ENCODE data around the gene SYTL1.
A peak's percentile ranks its signal among the peaks of the same experiment; 100 is the strongest.

The SYTL1 gene

GRCh38 chr1:27366411-27367159 lies 24.8 kb downstream of the SYTL1 start, which contains the start of gene MAP3K6:
Gene MAP3K6 (minus strand): TSS chr1:27366961. CDS start chr1:27366597, 364 bp downstream.
- peak; percentile 82 for DNase-seq (ENCODE audit: low read depth)

GRCh38 chr1:27367160-27367650 lies 25.4 kb downstream of the SYTL1 start:
- peak overlapping the region; percentile 53 for H3K4me3 ChIP-seq (ENCODE audit: control insufficient read depth, low read depth, low read length)
- DNase-seq (ENCODE audit: low read depth): no peak
- TF ChIP-seq, protein P1, sequence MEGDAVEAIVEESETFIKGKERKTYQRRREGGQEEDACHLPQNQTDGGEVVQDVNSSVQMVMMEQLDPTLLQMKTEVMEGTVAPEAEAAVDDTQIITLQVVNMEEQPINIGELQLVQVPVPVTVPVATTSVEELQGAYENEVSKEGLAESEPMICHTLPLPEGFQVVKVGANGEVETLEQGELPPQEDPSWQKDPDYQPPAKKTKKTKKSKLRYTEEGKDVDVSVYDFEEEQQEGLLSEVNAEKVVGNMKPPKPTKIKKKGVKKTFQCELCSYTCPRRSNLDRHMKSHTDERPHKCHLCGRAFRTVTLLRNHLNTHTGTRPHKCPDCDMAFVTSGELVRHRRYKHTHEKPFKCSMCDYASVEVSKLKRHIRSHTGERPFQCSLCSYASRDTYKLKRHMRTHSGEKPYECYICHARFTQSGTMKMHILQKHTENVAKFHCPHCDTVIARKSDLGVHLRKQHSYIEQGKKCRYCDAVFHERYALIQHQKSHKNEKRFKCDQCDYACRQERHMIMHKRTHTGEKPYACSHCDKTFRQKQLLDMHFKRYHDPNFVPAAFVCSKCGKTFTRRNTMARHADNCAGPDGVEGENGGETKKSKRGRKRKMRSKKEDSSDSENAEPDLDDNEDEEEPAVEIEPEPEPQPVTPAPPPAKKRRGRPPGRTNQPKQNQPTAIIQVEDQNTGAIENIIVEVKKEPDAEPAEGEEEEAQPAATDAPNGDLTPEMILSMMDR (conservative IDR thresholded peaks at IDR 0.05; ENCODE audit: control insufficient read depth, insufficient read depth, low read depth, low read length): no peak

More at GRCh38 chr1:27366411-27367159, 24.8 kb downstream of the SYTL1 start, which contains the start of gene MAP3K6:
- H3K4me3 ChIP-seq (ENCODE audit: control insufficient read depth, low read depth, low read length): peak within 1 kb of the TSS; percentile 76
- TF ChIP-seq, protein P1 (conservative IDR thresholded peaks at IDR 0.05; ENCODE audit: control insufficient read depth, insufficient read depth, low read depth, low read length): no peak

GRCh38 chr1:27368869-27369582 lies 27.2 kb downstream of the SYTL1 start:
- H3K4me3 ChIP-seq (ENCODE audit: control insufficient read depth, low read depth, low read length): no peak overlapping the region
- DNase-seq (ENCODE audit: low read depth): peak; percentile 44
- TF ChIP-seq, protein P1 (conservative IDR thresholded peaks at IDR 0.05; ENCODE audit: control insufficient read depth, insufficient read depth, low read depth, low read length): peak; percentile 37

DNA sequence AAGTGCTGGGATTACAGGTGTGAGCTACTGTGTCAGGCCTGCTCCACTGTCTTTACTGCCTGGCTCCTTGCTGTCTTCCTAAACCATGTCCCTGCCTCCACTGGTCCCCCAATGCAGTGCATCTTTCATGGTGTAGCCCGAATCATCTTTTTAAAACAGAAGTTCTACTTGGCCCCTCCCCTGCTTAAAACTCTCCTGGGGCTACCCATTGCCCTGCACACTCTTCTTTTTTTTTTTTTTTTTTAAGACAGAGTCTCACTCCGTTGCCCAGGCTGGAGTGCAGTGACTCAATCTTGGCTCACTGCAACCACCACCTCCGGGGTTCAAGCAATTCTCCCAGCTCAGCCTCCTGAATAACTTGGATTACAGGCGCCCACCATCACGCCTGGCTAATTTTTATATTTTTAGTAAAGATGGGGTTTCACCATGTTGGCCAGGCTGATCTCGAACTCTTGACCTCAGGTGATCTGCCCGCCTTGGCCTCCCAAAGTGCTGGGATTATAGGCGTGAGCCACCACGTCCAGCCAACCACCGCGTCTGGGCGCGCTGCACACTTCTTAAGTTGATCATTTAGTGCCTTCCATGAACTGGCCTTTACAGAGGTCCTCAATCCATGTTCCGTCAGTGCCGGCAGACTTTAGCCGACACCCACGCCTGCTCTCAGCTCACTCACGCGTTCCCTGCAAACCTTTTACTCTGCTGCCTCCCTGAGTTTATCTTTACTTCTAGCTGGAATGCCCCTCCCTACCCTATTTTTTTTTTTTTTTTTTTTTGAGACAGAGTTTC lies 30.4 kb downstream of the SYTL1 start:
- peak; percentile 47 for DNase-seq (ENCODE audit: low read depth)
- TF ChIP-seq, protein P1 (conservative IDR thresholded peaks at IDR 0.05; ENCODE audit: control insufficient read depth, insufficient read depth, low read depth, low read length): no peak
- H3K4me3 ChIP-seq (ENCODE audit: control insufficient read depth, low read depth, low read length): no peak overlapping the region

DNA sequence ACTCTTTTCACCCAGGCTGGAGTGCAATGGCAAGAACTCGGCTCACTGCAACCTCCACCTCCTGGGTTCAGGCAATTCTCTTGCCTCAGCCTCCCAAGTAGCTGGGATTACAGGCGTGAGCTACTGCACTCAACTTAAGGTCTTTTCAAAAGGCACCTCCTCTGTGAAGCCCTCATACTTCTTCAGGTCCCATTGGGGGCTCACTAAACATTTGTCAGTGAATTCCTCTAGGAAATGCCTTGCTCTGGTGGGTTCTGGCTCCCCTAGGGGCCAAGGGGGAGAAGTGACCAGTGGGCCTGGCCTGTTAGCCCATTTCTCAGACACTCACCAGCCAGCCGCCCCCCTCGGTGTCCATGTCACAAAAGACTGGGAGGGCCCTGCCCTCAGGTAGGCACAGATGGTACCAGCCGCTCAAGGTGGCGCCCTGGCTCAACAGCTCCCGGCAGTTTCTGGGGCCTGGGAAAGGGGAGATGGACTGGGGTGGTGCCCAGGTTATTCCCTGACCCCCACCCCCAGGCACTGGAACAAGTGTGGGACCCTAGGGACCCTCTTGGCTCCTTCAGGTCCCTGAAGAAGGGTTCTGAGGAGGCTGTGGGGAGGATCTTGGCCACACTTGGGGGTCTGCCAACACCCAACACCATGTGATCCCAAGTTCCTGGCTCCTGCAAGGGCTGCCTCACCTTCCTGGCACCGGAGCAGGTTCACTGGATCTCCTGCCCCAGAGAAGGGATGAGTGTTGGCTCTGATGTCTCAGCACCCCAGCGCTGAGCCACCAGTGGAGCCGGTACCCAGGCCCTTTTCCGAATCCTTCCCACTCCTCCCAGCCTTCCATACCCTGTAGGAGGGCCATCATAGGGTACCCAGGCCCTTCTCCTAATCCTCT lies 31.2 kb downstream of the SYTL1 start:
- DNase-seq (ENCODE audit: low read depth): no peak
- TF ChIP-seq, protein P1 (conservative IDR thresholded peaks at IDR 0.05; ENCODE audit: control insufficient read depth, insufficient read depth, low read depth, low read length): peak; percentile 36
- no peak overlapping the region for H3K4me3 ChIP-seq (ENCODE audit: control insufficient read depth, low read depth, low read length)

Measured in fibroblast of mammary gland (primary cell).